CD4-positive, alpha-beta memory T cell (primary cell): ENCODE data around the gene ANKS3. TPM values are rescaled to one million over a fixed set of nuclear protein-coding genes. Genes with fewer than 3 reads are reported as not detected.

Experiments
- CTCF ChIA-PET: fragments of 350-600 bp; sonication (Branson Sonifier 250); formaldehyde crosslinking; loops from one replicate; lab custom pipeline; 2021; ENCODE audit warnings: inconsistent platforms; ENCODE audit not compliant: partially characterized antibody; lab: Charles Lee
- POLR2A ChIA-PET: fragments of 350-600 bp; sonication (Branson Sonifier 250); formaldehyde crosslinking; loops from one replicate; lab custom pipeline; 2021; ENCODE audit not compliant: partially characterized antibody; lab: Charles Lee
- DNase-seq, 5 donors: peaks; one replicate each; pipeline versions ENCODE4 v3.0.0 to v3.0.0-alpha.2; 2020 to 2022; ENCODE audit warnings: mixed read lengths in 1 of 5
- H3K27ac ChIP-seq: one replicate; pipeline ENCODE4 v1.7.0; 2013; ENCODE audit warnings: low read depth, low read length
- H3K27me3 ChIP-seq: 2 replicates; pipeline ENCODE4 v1.7.0; 2013; ENCODE audit warnings: mild to moderate bottlenecking, low read length, moderate library complexity; ENCODE audit not compliant: insufficient read depth
- H3K36me3 ChIP-seq: 2 replicates; pipeline ENCODE4 v1.7.0; 2013; ENCODE audit warnings: mild to moderate bottlenecking, low read length, moderate library complexity; ENCODE audit not compliant: insufficient read depth
- H3K4me1 ChIP-seq: 2 replicates; pipeline ENCODE4 v1.7.0; 2013; ENCODE audit warnings: mild to moderate bottlenecking, low read length, moderate library complexity; ENCODE audit not compliant: insufficient read depth
- H3K4me3 ChIP-seq, 2 donors: one replicate each; pipeline ENCODE4 v1.7.0; 2013; ENCODE audit warnings: low read length in 2 of 2, mild to moderate bottlenecking in 1 of 2
- H3K9me3 ChIP-seq, 2 donors: one replicate each; pipeline ENCODE4 v1.7.0; 2013; ENCODE audit warnings: low read length in 2 of 2, control low read depth in 1 of 2; ENCODE audit not compliant: control insufficient read depth in 1 of 2
- H3K27ac Mint-ChIP-seq, 7 donors: one replicate each; pipeline ENCODE4 v1.8.0; 2020 to 2021; ENCODE audit warnings: mixed read lengths in 7 of 7, mild to moderate bottlenecking in 6 of 7, inconsistent platforms in 3 of 7, moderate library complexity in 3 of 7
- H3K27me3 Mint-ChIP-seq, 2 donors: one replicate each; pipeline ENCODE4 v1.8.0; 2020 to 2021; ENCODE audit warnings: mixed read lengths in 2 of 2
- H3K36me3 Mint-ChIP-seq, 2 donors: one replicate each; pipeline ENCODE4 v1.8.0; 2020 to 2021; ENCODE audit warnings: mixed read lengths in 2 of 2, inconsistent platforms in 1 of 2, mild to moderate bottlenecking in 1 of 2
- H3K4me1 Mint-ChIP-seq, 4 donors: one replicate each; pipeline ENCODE4 v1.8.0; 2020 to 2021; ENCODE audit warnings: mixed read lengths in 4 of 4, mild to moderate bottlenecking in 1 of 4
- H3K4me3 Mint-ChIP-seq, 8 donors: one replicate each; pipeline ENCODE4 v1.8.0; 2020 to 2021; ENCODE audit warnings: mixed read lengths in 8 of 8, mild to moderate bottlenecking in 7 of 8, moderate library complexity in 6 of 8, inconsistent platforms in 3 of 8
- H3K9me3 Mint-ChIP-seq, 8 donors: one replicate each; pipeline ENCODE4 v1.8.0; 2020 to 2021; ENCODE audit warnings: mixed read lengths in 8 of 8, mild to moderate bottlenecking in 5 of 8, inconsistent platforms in 3 of 8, moderate library complexity in 1 of 8
- intact Hi-C: fragments of 100-400 bp; cut with micrococcal nuclease; formaldehyde crosslinking; loops from one replicate; pipeline ENCODE4 v1.15.1; 2023
- polyA plus RNA-seq, 2 donors: library from polyadenylated mRNA; unstranded; fragments of 300-500 nt; fragmentation: Illumina TruSeq; gene quantifications; one replicate each; pipeline ENCODE4 v1.2.3, GENCODE V29; 2021
- total RNA-seq, 2 experiments: library from RNA; stranded (reverse); gene quantifications; one replicate each; pipeline ENCODE4 v1.2.3, GENCODE V29; 2021

Gene ANKS3
- total and polyA plus RNA-seq, 4 experiments from 2014 or later: 0.91 to 33.9 (median 17.1) TPM

DNA sequence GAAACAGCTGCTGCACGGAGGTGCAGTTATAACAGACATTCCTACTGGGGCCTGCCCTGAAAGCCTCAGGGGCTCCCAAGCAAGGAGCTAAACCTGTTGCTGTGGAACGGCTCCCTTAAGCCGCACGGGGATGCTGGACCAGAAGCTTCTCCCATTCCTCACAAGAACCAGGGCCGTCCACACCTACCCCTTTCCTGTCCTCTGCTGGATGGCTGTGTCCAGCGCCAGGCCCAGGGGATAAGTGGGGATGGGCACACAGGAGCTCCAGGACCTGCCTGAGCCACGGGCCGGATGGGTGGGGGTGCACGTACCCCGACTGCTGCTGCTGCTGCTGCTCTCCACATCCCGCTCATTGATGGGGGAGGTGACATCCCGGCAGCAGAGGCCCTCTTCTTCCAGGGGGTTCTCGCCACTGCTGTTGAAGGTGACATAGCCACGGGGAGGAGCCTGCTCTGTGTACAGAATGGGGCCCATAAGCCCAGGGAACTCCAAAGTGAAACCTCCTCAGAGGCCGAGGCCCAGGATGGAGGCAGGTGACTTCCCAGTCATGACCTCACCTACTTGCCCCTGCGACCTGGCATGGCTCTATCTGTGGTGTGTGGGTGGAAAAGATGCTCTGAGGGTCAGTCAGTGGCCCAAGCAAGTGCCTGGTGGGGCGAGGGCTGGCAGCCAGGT lies 32.1 kb downstream of the ANKS3 start:
- Mint-ChIP-seq H3K27ac (peak overlapping the region in 3 of 7 donors; percentile 7 to 80 (median 66)), H3K27me3 (no peaks in the 10 kb centered on the region), H3K4me3 (no peak overlapping the region), H3K4me1 (peaks cover 0 to 19% (median under 1%) of the 10 kb centered on the region in 4 donors), H3K36me3 (peaks cover 19 to 35% of the 10 kb centered on the region in 2 donors), H3K9me3 (no peaks in the 10 kb centered on the region)
- intact Hi-C loops: no loop called here
- no peak overlapping the region for H3K4me3 ChIP-seq
- peaks cover 23% of the 10 kb centered on the region for H3K36me3 ChIP-seq
- CTCF ChIA-PET: no interaction called here
- H3K27me3 ChIP-seq: no peaks in the 10 kb centered on the region
- DNase-seq: no peak
- POLR2A ChIA-PET: interaction anchor here (0.9 kb wide), 1 partner anchor 33 kb away, joined by 3 read pairs; the partner anchor contains the start of genes ANKS3 and DNAAF8
- H3K4me1 ChIP-seq: peaks cover 10% of the 10 kb centered on the region
- H3K27ac ChIP-seq: no peak overlapping the region
- H3K9me3 ChIP-seq: no peaks in the 10 kb centered on the region

DNA sequence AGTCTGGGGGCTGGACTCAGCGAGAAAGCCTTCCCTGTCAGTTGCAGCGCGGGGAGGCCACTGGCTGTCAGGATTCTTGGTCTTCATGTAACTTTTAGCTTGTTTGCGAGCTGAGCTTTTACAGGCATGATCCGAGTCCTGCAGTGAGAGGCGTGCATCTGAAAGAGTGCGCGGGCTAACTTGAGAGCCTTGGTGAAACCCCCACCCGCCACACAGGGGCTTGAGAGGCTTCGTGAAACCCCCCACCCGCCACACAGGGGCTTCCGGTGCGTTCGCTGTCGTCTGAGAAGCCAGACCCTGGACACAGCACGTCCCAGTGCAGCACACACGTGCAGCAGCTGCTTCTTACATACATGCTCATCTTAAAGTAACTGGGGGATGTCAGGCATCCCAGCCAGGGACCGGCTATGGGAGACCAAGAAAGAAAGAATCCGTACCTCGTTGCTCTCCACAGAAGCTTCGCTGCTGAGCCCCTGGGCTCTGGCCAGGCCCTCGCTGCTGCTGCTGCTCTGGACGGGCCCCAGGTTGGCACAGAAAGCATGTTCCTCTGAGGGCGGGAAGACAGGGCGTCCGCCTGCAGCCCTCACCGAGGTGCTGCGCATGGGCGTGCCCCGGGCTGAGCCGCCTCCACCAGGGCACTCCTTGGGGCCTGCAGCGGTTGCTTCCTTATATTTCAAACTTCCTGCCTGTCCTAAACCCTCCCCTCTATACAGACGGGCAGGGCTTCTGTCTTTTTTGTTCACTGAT lies 32.9 kb downstream of the ANKS3 start:
- H3K4me3 Mint-ChIP-seq: no peak overlapping the region
- CTCF ChIA-PET: interaction anchor here (0.7 kb wide), 1 partner anchor 383 kb away, joined by 3 read pairs; no protein-coding TSS in a partner anchor
- H3K36me3 Mint-ChIP-seq: peaks cover 13 to 35% of the 10 kb centered on the region in 2 donors
- Histone ChIP-seq H3K9me3 (no peaks in the 10 kb centered on the region), H3K4me3 (no peak overlapping the region), H3K27me3 (no peaks in the 10 kb centered on the region), H3K4me1 (peaks cover 10% of the 10 kb centered on the region), H3K36me3 (peaks cover 27% of the 10 kb centered on the region), H3K27ac (no peak overlapping the region)
- H3K27ac Mint-ChIP-seq: peak overlapping the region in 1 of 7 donors; percentile 7
- peaks cover 0 to 19% (median 0%) of the 10 kb centered on the region in 4 donors for H3K4me1 Mint-ChIP-seq
- intact Hi-C loops: no loop called here
- no peak for DNase-seq
- no peaks in the 10 kb centered on the region for H3K9me3 Mint-ChIP-seq
- no peaks in the 10 kb centered on the region for H3K27me3 Mint-ChIP-seq
- POLR2A ChIA-PET: interaction anchor here (1.0 to 2.2 kb wide), 4 partner anchors 33 to 101 kb away, joined by 4 to 16 read pairs (median 8); partner anchors contain the start of genes ANKS3, DNAAF8, ROGDI and ZNF500

DNA sequence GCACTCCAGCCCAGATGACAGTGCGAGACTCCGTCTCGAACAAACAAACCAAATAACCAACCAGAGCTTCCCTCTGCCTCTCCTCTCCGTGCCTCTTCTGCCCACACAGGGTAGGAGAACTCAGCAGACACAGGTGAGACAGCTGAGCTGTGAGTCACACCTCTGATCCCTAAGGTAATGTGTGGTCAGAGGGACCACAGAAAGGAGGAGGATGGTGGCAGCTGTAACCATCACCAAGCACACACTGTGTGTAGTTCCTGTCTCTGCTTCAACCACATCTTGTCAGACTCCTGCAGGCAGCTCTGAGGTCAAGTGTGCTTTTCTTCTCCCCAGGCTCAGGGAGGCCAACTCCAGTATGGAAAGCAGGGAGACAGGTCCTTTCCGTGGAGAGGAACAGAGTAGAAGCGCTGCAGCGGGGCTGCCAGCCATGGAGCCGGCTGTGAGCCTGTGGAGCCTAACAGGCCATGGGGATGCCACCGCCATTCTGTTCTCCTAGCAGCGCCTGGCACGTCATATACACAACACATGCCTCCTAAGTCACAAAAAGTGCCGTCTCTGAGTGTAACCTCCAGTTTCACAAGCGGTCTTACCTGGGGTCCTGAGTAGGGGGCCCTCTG lies 33.6 kb downstream of the ANKS3 start:
- Histone ChIP-seq H3K4me3 (no peak overlapping the region), H3K9me3 (no peaks in the 10 kb centered on the region), H3K27ac (no peak overlapping the region), H3K4me1 (peaks cover 10% of the 10 kb centered on the region), H3K36me3 (peaks cover 34% of the 10 kb centered on the region), H3K27me3 (no peaks in the 10 kb centered on the region)
- DNase-seq: peak in 2 of 5 donors; percentile 34 to 71
- ChIA-PET POLR2A (interaction anchor here (1.0 to 2.2 kb wide), 5 partner anchors 34 to 102 kb away, joined by 4 to 16 read pairs (median 5); partner anchors contain the start of genes ANKS3, DNAAF8, ROGDI and ZNF500), CTCF (interaction anchor here (0.5 to 1.4 kb wide), 4 partner anchors 10 to 453 kb away, joined by 3 read pairs; no protein-coding TSS in a partner anchor)
- H3K27ac Mint-ChIP-seq: peak overlapping the region in 2 of 7 donors; percentile 27 to 46
- intact Hi-C loops: no loop called here
- H3K4me3 Mint-ChIP-seq: no peak overlapping the region
- peaks cover 13 to 33% of the 10 kb centered on the region in 2 donors for H3K36me3 Mint-ChIP-seq
- no peaks in the 10 kb centered on the region for H3K9me3 Mint-ChIP-seq
- H3K4me1 Mint-ChIP-seq: peaks cover 0 to 19% (median 1%) of the 10 kb centered on the region in 4 donors
- H3K27me3 Mint-ChIP-seq: no peaks in the 10 kb centered on the region

DNA sequence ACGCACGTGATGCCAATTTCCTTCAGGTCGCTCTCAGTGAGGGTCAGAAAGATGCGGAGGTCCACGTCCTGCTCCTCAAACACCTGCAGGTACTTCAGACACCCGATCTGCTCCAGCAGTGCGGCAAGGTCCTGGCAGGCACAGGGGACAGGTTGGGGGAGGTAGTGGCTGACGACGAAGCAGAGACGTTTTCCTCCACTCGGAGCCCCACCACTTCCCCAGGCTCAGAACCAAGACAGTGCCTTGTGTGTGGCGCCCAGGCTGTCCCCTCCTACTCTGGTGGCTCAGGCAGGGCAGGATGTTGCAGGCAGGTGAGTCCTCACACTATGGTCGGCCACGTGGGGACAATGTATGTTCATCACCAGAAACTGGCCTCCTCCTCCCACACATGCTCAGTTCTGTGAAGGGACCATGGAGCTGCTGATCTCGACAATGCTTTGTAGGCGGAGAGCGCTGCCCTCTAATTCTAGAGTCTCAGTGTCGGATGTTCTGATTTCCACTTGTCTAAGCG lies 35.0 kb downstream of the ANKS3 start:
- no peak overlapping the region for H3K4me3 ChIP-seq
- H3K9me3 ChIP-seq: no peaks in the 10 kb centered on the region
- no peak overlapping the region for H3K4me3 Mint-ChIP-seq
- H3K27ac Mint-ChIP-seq: peak overlapping the region in 3 of 7 donors; percentile 24 to 48 (median 36)
- intact Hi-C loops: no loop called here
- peaks cover 10 to 28% of the 10 kb centered on the region in 2 donors for H3K36me3 Mint-ChIP-seq
- no peaks in the 10 kb centered on the region for H3K9me3 Mint-ChIP-seq
- no peaks in the 10 kb centered on the region for H3K27me3 ChIP-seq
- CTCF ChIA-PET: interaction anchor here (1.1 to 1.4 kb wide), 2 partner anchors 11 to 32 kb away, joined by 3 read pairs; no protein-coding TSS in a partner anchor
- H3K27ac ChIP-seq: no peak overlapping the region
- DNase-seq: no peak
- POLR2A ChIA-PET: interaction anchor here (0.9 to 2.2 kb wide), 4 partner anchors 34 to 104 kb away, joined by 3 to 16 read pairs (median 8); partner anchors contain the start of genes ANKS3, DNAAF8 and ZNF500
- peaks cover 0 to 14% (median 7%) of the 10 kb centered on the region in 4 donors for H3K4me1 Mint-ChIP-seq
- peaks cover 20% of the 10 kb centered on the region for H3K4me1 ChIP-seq
- H3K27me3 Mint-ChIP-seq: no peaks in the 10 kb centered on the region
- H3K36me3 ChIP-seq: peaks cover 37% of the 10 kb centered on the region

DNA sequence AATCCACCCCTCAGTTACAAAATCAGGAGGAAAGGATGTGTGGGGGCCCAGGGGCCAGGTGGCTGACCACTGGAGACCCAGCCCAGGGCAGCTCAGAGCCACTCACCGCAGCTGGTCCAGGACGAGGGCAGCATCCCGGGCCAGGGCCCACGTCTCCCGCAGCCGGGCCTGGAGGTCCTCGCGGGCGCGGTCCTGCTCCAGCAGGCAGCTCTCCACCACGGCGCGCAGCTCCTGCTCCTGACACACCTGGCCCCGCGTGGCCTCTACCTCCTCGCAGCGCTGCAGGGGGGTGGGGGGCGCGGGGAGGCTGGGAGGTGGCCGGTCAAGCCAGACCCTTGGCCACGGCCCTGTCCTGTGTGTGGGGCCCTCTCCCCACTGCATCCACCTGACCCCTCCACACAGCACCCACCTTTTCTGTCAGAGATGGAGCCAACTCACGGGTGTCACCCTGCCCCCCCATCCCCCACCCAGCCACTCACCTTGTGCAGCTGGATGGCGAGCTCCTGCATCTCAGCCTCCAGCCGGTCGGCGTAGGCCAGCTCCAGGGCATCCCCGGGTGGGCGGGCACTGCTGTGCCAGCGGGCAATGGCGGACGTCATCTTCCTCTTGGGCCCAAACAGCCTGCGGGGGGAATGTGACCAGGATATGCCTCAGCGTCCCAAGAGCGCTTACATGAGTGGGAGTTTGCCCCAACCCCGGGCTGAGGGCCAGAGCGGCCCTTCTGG lies 35.6 kb downstream of the ANKS3 start:
- CTCF ChIA-PET: no interaction called here
- Histone ChIP-seq H3K4me1 (peaks cover 20% of the 10 kb centered on the region), H3K4me3 (no peak overlapping the region), H3K9me3 (no peaks in the 10 kb centered on the region), H3K27me3 (no peaks in the 10 kb centered on the region), H3K36me3 (peaks cover 33% of the 10 kb centered on the region), H3K27ac (no peak overlapping the region)
- peak overlapping the region in 2 of 7 donors; percentile 36 to 48 for H3K27ac Mint-ChIP-seq
- no peaks in the 10 kb centered on the region for H3K9me3 Mint-ChIP-seq
- DNase-seq: no peak
- peaks cover 10 to 30% of the 10 kb centered on the region in 2 donors for H3K36me3 Mint-ChIP-seq
- peaks cover 0 to 14% (median 7%) of the 10 kb centered on the region in 4 donors for H3K4me1 Mint-ChIP-seq
- no peaks in the 10 kb centered on the region for H3K27me3 Mint-ChIP-seq
- POLR2A ChIA-PET: interaction anchor here (2.0 to 2.2 kb wide), 2 partner anchors 36 kb away, joined by 5 to 16 read pairs; partner anchors contain the start of genes ANKS3 and DNAAF8
- intact Hi-C loops: no loop called here
- H3K4me3 Mint-ChIP-seq: no peak overlapping the region

DNA sequence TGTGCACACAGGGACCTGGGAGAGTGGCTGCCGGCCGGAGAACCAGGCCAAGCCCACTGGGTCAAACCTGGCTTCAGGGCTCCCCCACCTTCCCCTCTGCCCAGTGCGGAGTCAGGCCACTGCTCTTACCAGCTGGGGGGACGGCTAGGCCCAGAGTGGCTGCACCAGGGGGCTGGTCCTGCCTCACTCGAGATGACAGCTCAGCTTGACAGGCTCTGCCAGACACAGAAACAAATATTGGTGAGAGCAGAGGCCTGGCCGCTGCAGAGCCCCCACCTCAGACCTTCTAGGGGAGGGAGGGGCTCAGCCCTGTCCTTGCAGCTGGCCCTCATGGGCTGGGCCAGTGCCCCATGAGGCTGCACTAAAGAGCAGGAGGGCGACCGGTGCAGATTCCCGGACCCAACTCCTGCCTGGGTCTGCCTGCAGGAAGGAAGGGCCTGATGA lies 36.2 kb downstream of the ANKS3 start:
- intact Hi-C loops: no loop called here
- H3K4me1 ChIP-seq: peaks cover 23% of the 10 kb centered on the region
- H3K27ac Mint-ChIP-seq: peak overlapping the region in 1 of 7 donors; percentile 48
- H3K27me3 ChIP-seq: no peaks in the 10 kb centered on the region
- peaks cover 33% of the 10 kb centered on the region for H3K36me3 ChIP-seq
- no peaks in the 10 kb centered on the region for H3K9me3 Mint-ChIP-seq
- CTCF ChIA-PET: no interaction called here
- peaks cover 10 to 33% of the 10 kb centered on the region in 2 donors for H3K36me3 Mint-ChIP-seq
- H3K4me3 ChIP-seq: no peak overlapping the region
- no peak overlapping the region for H3K4me3 Mint-ChIP-seq
- DNase-seq: no peak
- H3K27ac ChIP-seq: no peak overlapping the region
- no peaks in the 10 kb centered on the region for H3K27me3 Mint-ChIP-seq
- H3K4me1 Mint-ChIP-seq: peaks cover 0 to 18% (median 7%) of the 10 kb centered on the region in 4 donors
- no peaks in the 10 kb centered on the region for H3K9me3 ChIP-seq
- POLR2A ChIA-PET: interaction anchor here (2.0 kb wide), 1 partner anchor 37 kb away, joined by 5 read pairs; the partner anchor contains the start of genes ANKS3 and DNAAF8
